GM10847 (cell line): ENCODE measurements around the gene PSMF1.

Experiments used
- POLR2A ChIP-seq: IDR thresholded peaks from 2 replicates; pipeline ENCODE4 v1.6.1; 2011; ENCODE audit not compliant: insufficient read length; ENCODE audit errors: extremely low read depth

The PSMF1 gene

GRCh38 chr20:1169224-1169623, 50.8 kb downstream of the PSMF1 start:
- TF ChIP-seq POLR2A = no peak

DNA sequence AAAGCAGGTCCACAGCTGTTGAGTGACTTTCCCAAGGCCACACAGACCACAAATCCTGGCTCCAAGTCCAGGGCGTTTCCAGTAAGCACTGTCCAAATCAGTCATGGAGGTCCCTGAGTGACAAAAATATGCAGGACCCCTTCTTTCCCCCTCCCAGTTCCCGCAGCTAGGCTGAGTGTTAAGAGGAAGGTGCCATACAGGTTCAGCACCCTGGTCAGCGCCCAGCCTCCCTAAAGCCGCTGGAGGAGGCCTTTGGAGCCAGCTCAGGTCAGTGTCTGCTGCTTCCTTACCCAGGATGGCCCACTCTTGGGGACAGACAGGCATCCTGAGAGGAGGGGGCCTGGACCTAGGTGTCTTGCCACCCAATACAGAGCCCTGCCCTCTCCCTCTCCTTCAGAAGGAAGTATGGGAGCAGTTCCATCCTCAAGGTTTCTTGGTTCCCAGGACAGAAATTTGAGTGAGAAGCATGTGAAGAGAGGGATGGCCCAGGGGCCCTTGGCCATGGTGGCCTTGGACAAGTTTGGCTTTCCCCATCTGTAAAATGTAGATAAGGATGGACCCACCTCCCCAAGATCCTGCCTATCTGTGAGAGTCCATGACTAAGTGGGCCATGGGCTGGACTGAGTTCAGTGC, 53.2 kb downstream of the PSMF1 start:
- no peak for TF ChIP-seq POLR2A

DNA sequence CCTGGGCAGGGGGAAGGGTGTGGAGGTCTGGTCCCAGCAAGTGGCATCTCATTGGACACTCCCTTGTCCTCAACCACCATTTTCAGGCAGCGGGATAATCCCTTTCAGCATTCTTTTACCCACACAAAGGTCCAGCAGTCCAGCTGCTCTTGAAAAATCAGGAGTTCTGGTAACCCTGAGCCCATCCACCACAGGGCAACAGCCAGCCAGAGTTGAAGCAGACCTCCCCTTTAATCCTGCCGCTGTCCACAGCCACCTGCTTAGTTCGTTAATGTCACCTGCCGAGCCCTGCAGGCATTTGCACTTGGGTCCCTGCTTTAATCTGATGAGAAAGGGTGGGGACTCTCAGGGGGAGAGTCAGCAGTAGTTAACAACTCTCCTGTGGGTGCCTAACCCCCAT, 55.3 kb downstream of the PSMF1 start:
- no peak for TF ChIP-seq POLR2A

DNA sequence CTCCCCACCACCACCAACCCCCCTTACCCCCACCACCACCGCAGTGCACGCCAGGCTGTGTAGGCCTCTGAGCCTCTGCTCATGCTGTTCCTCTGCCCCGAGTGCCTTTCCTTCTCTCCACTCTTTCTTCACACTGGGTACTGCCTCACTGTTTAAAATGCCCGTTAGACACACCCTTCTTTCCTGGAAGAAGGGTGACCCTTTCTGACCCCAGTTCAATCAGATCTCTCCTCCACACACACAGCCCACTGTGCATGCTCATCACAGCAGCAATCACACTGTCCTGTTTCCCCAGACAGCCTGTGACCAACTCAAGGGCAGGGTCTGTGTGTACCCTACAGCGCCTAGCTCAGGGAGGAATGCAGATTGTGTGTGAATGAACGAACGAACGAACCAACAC, 56.4 kb downstream of the PSMF1 start:
- no peak for TF ChIP-seq POLR2A

DNA sequence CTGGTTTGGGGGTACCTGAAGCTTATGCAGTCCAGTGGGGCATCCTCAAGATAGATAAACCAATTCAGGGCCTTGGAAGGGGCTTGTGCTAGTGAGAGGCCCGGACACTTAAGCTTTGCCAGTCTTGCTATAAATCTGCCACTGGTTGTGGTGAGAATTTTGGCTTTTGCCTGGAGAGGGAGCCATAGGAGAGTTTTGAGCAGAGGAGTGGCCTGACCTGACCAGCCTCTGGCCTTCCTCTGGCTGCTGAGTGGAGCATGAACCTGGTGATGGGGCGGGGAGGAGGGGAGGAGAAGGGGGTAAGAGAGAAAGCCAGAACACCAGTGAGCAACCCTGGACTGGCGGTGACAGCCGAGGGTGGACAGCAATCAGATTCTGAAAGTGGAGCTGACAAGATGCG, 59.3 kb downstream of the PSMF1 start:
- no peak for TF ChIP-seq POLR2A

GRCh38 chr20:1178103-1178502, 59.7 kb downstream of the PSMF1 start:
- TF ChIP-seq POLR2A = no peak

DNA sequence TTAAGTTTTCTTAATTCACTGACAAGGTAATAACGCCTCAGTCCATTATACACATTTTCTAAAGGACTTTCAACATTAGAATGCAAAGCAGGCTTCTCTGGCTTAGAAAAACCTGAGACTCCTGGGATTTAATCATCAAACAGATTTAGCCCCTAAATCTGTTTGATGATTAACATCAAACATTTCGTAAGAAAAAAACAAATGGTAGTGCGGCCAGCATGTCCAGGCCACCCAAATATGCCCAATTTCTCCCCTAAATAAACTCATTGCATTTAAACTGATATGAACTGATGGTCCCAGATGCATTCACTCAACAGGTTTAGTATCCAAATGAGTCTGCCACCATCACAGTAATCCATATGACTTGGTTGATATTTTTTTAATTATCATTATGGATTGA, 60.2 kb downstream of the PSMF1 start:
- no peak for TF ChIP-seq POLR2A

DNA sequence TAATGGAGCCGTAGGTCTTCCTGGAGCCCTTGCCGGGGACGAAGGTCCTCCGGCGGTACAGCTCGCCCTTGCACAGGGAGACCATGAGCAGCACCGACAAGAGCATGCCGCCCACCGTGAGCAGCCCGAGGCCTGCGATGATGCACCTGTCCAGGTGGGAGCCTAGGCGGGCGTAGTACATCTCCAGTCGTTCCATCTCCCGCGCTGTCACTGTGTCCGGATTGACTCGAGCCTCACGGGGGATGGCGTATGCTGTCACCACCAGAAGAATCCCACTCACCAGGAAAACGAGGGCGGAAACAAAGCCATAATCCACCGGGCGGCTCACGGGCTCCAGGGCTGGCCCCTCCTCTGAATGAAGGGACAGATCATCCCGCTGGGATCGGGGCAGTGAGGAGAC, 62.5 kb downstream of the PSMF1 start:
- TF ChIP-seq POLR2A = no peak

DNA sequence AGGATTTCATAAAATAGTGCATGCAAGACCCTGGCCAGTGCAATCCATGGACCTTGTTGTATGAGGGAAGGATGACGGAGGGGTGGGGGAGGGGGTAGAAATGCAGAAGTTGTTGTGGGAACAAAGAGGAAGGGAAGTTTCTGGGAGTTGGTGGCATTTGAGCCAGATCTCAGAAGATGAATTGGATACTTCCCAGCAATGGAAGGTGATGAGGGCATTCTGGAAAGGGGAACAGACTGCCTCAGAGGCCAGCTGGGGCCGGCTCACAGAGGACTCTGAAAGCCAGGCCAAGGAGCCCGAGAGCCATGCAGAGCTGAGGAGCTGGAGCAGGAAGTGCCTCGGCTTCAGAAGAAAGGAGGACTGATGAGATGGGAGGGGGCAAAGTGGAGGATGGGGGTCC, 63.7 kb downstream of the PSMF1 start:
- no peak for TF ChIP-seq POLR2A

DNA sequence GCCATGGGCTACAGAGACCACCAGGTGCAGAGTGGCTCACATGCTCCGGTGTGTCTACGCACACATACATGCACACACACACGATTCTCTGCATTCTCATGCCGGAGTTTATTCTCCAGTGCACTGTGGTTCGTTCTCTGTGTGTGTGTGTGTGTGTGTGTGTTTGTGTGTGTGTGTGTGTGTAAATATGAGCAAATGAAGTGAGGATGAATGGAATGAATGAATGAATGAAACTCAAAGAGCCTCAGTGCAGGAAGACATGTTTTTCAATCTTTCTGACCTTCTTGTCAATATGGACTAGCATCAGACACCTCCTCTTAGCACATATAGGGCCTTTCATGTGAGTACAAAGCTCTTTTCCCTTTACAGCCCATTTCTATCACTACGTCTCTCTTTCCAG, 64.8 kb downstream of the PSMF1 start:
- no peak for TF ChIP-seq POLR2A

- TF ChIP-seq POLR2A = no peak
Measured at GRCh38 chr20:1184260-1184637, 65.8 kb downstream of the PSMF1 start.

GRCh38 chr20:1184638-1185315, 66.4 kb downstream of the PSMF1 start, which contains the start of gene TMEM74B:
Gene TMEM74B (minus strand): TSS chr20:1184981. CDS start chr20:1183801, 1,180 bp downstream.
- TF ChIP-seq POLR2A = no peak

DNA sequence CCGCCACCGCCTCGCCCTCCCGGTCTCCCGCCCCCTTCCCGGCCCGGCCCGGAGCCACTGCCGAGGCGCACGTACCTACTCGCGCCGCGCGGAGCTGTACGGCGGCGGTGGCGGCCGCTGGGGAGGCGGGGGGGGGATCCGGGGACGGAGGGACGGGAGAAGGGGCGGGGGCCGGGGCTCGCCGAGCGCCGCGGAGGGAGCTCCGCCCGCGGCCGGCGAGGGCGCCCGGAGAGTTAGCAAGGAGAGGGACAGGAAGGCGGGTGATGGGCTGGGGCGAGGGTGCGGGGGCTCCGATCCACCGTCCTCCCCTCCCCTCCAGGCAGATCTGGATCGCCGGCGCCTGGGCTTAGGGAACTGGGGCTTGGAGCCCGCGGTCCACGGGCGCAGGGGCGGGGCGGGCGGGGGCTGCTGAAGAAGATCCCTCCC, 66.9 kb downstream of the PSMF1 start:
- TF ChIP-seq POLR2A = no peak

- no peak for TF ChIP-seq POLR2A
Measured at GRCh38 chr20:1185790-1186334, 67.5 kb downstream of the PSMF1 start.

DNA sequence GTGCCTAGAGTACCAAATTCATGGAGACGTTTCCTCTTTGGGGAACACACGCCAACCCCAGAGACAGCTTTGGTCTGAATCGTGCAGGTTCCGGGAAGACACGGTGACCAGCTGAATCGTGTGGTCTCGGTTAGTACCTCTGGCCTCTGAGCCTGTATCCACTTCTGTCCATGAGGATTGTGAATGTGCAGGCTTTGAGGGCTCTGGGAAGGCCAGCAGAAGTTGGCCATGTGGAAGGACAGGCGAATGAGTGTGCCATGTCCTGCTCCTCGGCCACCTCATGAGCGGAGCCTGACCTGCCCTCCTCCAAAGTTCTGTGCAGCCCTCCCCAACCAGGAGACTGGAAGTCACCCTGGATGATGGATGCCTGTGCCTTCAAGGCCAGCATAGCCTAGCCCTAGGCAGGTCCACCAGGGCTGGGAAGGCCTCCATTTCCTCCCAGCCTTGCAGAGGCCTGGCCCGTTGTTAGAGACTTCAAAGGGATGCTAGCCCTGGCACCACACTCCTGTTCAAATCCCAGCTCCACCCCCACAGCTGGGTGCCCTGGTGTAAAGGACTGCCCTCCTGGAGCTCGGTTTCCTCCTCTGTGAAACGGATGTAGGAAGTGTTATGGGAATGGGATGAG, 68.1 kb downstream of the PSMF1 start:
- TF ChIP-seq POLR2A = no peak

GRCh38 chr20:1187605-1188171, 69.3 kb downstream of the PSMF1 start:
- TF ChIP-seq POLR2A = no peak

- no peak for TF ChIP-seq POLR2A
Measured at GRCh38 chr20:1188347-1188746, 69.9 kb downstream of the PSMF1 start.

DNA sequence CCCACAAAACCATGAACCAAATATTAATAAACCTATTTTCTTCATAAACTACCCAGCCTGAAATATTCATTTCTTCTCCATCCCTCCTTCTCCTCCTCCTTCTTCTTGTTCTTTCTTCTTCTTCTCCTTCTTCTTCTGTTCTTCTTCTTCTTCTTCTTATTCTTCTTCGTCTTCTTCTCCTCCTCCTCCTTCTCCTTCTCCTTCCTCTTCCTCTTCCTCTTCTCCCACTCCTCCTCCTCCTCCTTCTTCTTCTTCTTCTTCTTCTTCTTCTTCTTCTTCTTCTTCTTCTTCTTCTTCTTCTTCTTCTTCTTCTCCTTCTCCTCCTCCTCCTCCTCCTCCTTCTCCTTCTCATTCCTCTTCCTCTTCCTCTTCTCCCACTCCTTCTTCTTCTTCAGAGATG, 71.4 kb downstream of the PSMF1 start:
- no peak for TF ChIP-seq POLR2A
